ENCODE data around the gene GPHN. TPM values are rescaled to one million over a fixed set of nuclear protein-coding genes. Genes with fewer than 3 reads are reported as not detected.

GPHN gene
- total and polyA plus RNA-seq, 2 donors from 2014 or later, result 35.4 to 62.0 TPM

GRCh38 chr14:66857867-66858266, 349.9 kb downstream of the GPHN start:
- no peak for TF ChIP-seq CTCF (IDR thresholded peaks at IDR 0.05; ENCODE audit: borderline replicate concordance, extremely low read depth, insufficient read depth)
- Histone ChIP-seq H3K27me3 (ENCODE audit: control insufficient read depth, insufficient read depth, low read length) (no peaks in the 10 kb centered on the region), H3K4me1 (ENCODE audit: control insufficient read depth in 2 of 3, insufficient read depth in 2 of 3, low read depth in 1 of 3, low read length in 3 of 3) (no peaks in the 10 kb centered on the region), H3K4me3 (ENCODE audit: low read length in 3 of 3) (no peak overlapping the region), H3K27ac (ENCODE audit: low read depth in 2 of 2, low read length in 2 of 2) (no peak overlapping the region), H3K9me3 (ENCODE audit: control insufficient read depth in 2 of 3, insufficient read depth in 1 of 3, low read length in 3 of 3) (peaks cover 0 to 3% (median 2%) of the 10 kb centered on the region in 3 donors), H3K9ac (ENCODE audit: low read length in 3 of 3) (no peak overlapping the region), H3K36me3 (ENCODE audit: control insufficient read depth in 2 of 3, insufficient read depth in 3 of 3, low read length in 3 of 3) (no peaks in the 10 kb centered on the region)
- intact Hi-C loops (cut with DNase I), result no loop called here
- FAIRE-seq (no peak), DNase-seq (no peak)

- Histone ChIP-seq H3K9ac (ENCODE audit: low read length in 3 of 3) (no peak overlapping the region), H3K27ac (ENCODE audit: low read depth in 2 of 2, low read length in 2 of 2) (no peak overlapping the region), H3K36me3 (ENCODE audit: control insufficient read depth in 2 of 3, insufficient read depth in 3 of 3, low read length in 3 of 3) (no peaks in the 10 kb centered on the region), H3K4me3 (ENCODE audit: low read length in 3 of 3) (no peak overlapping the region), H3K9me3 (ENCODE audit: control insufficient read depth in 2 of 3, insufficient read depth in 1 of 3, low read length in 3 of 3) (peaks cover 0 to 3% (median 2%) of the 10 kb centered on the region in 3 donors), H3K4me1 (ENCODE audit: control insufficient read depth in 2 of 3, insufficient read depth in 2 of 3, low read depth in 1 of 3, low read length in 3 of 3) (no peaks in the 10 kb centered on the region), H3K27me3 (ENCODE audit: control insufficient read depth, insufficient read depth, low read length) (no peaks in the 10 kb centered on the region)
- FAIRE-seq (no peak), DNase-seq (no peak)
- no peak for TF ChIP-seq CTCF (IDR thresholded peaks at IDR 0.05; ENCODE audit: borderline replicate concordance, extremely low read depth, insufficient read depth)
- intact Hi-C loops (cut with DNase I), result no loop called here
Observed at GRCh38 chr14:66859063-66859671, 351.2 kb downstream of the GPHN start.

- H3K4me3 ChIP-seq (ENCODE audit: low read length in 3 of 3), result no peak overlapping the region
- no peaks in the 10 kb centered on the region for H3K9me3 ChIP-seq (ENCODE audit: control insufficient read depth in 2 of 3, insufficient read depth in 1 of 3, low read length in 3 of 3)
- no peaks in the 10 kb centered on the region for H3K36me3 ChIP-seq (ENCODE audit: control insufficient read depth in 2 of 3, insufficient read depth in 3 of 3, low read length in 3 of 3)
- H3K4me1 ChIP-seq (ENCODE audit: control insufficient read depth in 2 of 3, insufficient read depth in 2 of 3, low read depth in 1 of 3, low read length in 3 of 3), result no peaks in the 10 kb centered on the region
- TF ChIP-seq CTCF (IDR thresholded peaks at IDR 0.05; ENCODE audit: borderline replicate concordance, extremely low read depth, insufficient read depth), result no peak
- intact Hi-C loops (cut with DNase I), result no loop called here
- H3K27ac ChIP-seq (ENCODE audit: low read depth in 2 of 2, low read length in 2 of 2), result no peak overlapping the region
- no peak overlapping the region for H3K9ac ChIP-seq (ENCODE audit: low read length in 3 of 3)
- DNase-seq (no peak), FAIRE-seq (no peak)
- H3K27me3 ChIP-seq (ENCODE audit: control insufficient read depth, insufficient read depth, low read length), result no peaks in the 10 kb centered on the region
Observed at GRCh38 chr14:66881596-66881995, 373.6 kb downstream of the GPHN start.

- TF ChIP-seq CTCF (IDR thresholded peaks at IDR 0.05; ENCODE audit: borderline replicate concordance, extremely low read depth, insufficient read depth), result no peak
- no peak overlapping the region for H3K4me3 ChIP-seq (ENCODE audit: low read length in 3 of 3)
- peaks cover 0 to 3% (median 0%) of the 10 kb centered on the region in 3 donors for H3K9me3 ChIP-seq (ENCODE audit: control insufficient read depth in 2 of 3, insufficient read depth in 1 of 3, low read length in 3 of 3)
- H3K27me3 ChIP-seq (ENCODE audit: control insufficient read depth, insufficient read depth, low read length), result no peaks in the 10 kb centered on the region
- intact Hi-C loops (cut with DNase I), result no loop called here
- DNase-seq, result no peak
- H3K27ac ChIP-seq (ENCODE audit: low read depth in 2 of 2, low read length in 2 of 2), result no peak overlapping the region
- H3K36me3 ChIP-seq (ENCODE audit: control insufficient read depth in 2 of 3, insufficient read depth in 3 of 3, low read length in 3 of 3), result no peaks in the 10 kb centered on the region
- H3K4me1 ChIP-seq (ENCODE audit: control insufficient read depth in 2 of 3, insufficient read depth in 2 of 3, low read depth in 1 of 3, low read length in 3 of 3), result no peaks in the 10 kb centered on the region
- H3K9ac ChIP-seq (ENCODE audit: low read length in 3 of 3), result no peak overlapping the region
- no peak for FAIRE-seq
Observed at GRCh38 chr14:66884149-66884548, 376.2 kb downstream of the GPHN start.

All from kidney (tissue), 14 donors.